Neural progenitor cell (in vitro differentiated cells): ENCODE results near the gene PARP6. TPM values are rescaled to one million over a fixed set of nuclear protein-coding genes. Genes with fewer than 3 reads are reported as not detected.

ENCODE experiments used
- DNase-seq: peaks from one replicate; pipeline ENCODE4 v3.0.0-alpha.2; 2016; ENCODE audit warnings: low spot score
- H2AFZ ChIP-seq: fragments of 200-600 bp; sonication (generic); replicated peaks from 2 replicates; pipeline ENCODE4 v1.6.1; 2016; ENCODE audit warnings: antibody characterized with exemption
- H3F3A ChIP-seq: fragments of 200-600 bp; sonication (generic); 2 replicates; pipeline ENCODE4 v1.6.1; 2016; ENCODE audit warnings: antibody characterized with exemption, low read depth
- H3K27ac ChIP-seq: fragments of 200-600 bp; sonication (generic); 2 replicates; pipeline ENCODE4 v1.5.1; 2016; ENCODE audit warnings: mild to moderate bottlenecking
- H3K27me3 ChIP-seq: fragments of 200-600 bp; sonication (generic); 2 replicates; pipeline ENCODE4 v1.6.1; 2016; ENCODE audit warnings: mild to moderate bottlenecking, moderate library complexity
- H3K36me3 ChIP-seq: fragments of 200-600 bp; sonication (generic); 2 replicates; pipeline ENCODE4 v1.5.1; 2016
- H3K4me1 ChIP-seq: fragments of 200-600 bp; sonication (generic); 2 replicates; pipeline ENCODE4 v1.6.1; 2016; ENCODE audit warnings: mixed run types
- H3K4me2 ChIP-seq: fragments of 200-600 bp; sonication (generic); 2 replicates; pipeline ENCODE4 v1.6.1; 2016
- H3K4me3 ChIP-seq: fragments of 200-600 bp; sonication (generic); 2 replicates; pipeline ENCODE4 v1.5.1; 2016
- H3K79me2 ChIP-seq: fragments of 200-600 bp; sonication (generic); 2 replicates; pipeline ENCODE4 v1.6.1; 2016; ENCODE audit warnings: low read depth
- H3K9ac ChIP-seq: fragments of 200-600 bp; sonication (generic); 2 replicates; pipeline ENCODE4 v1.6.1; 2016
- H3K9me3 ChIP-seq: fragments of 200-600 bp; sonication (generic); 2 replicates; pipeline ENCODE4 v1.5.1; 2016; ENCODE audit warnings: low read depth
- H4K20me1 ChIP-seq: fragments of 200-600 bp; sonication (generic); 2 replicates; pipeline ENCODE4 v1.6.1; 2016; ENCODE audit warnings: low read depth
- H3K27ac Mint-ChIP-seq: 3 replicates; pipeline ENCODE4 v1.8.0; 2021; ENCODE audit warnings: mixed read lengths
- H3K27me3 Mint-ChIP-seq: 2 replicates; pipeline ENCODE4 v1.8.0; 2022; ENCODE audit warnings: low read depth, mild to moderate bottlenecking, inconsistent platforms, moderate library complexity, mixed read lengths; ENCODE audit not compliant: insufficient read depth
- H3K36me3 Mint-ChIP-seq: 3 replicates; pipeline ENCODE4 v1.8.0; 2021; ENCODE audit warnings: mixed read lengths
- H3K4me1 Mint-ChIP-seq: 3 replicates; pipeline ENCODE4 v1.8.0; 2021; ENCODE audit warnings: mixed read lengths
- H3K4me3 Mint-ChIP-seq: 3 replicates; pipeline ENCODE4 v1.8.0; 2021; ENCODE audit warnings: mild to moderate bottlenecking, moderate library complexity, mixed read lengths
- H3K9me3 Mint-ChIP-seq: 3 replicates; pipeline ENCODE4 v1.8.0; 2020; ENCODE audit warnings: mixed read lengths
- EZH2 ChIP-seq: fragments of 200-600 bp; sonication (generic); IDR thresholded peaks from 2 replicates; pipeline ENCODE4 v1.6.1; 2017; ENCODE audit warnings: antibody characterized with exemption, mild to moderate bottlenecking, moderate library complexity
- EZH2phosphoT487 ChIP-seq: fragments of 200-600 bp; sonication (generic); IDR thresholded peaks from 2 replicates; pipeline ENCODE4 v1.6.1; 2017; ENCODE audit warnings: antibody characterized with exemption
- total RNA-seq: library from RNA; depleted of rRNA; stranded (reverse); fragments of >200 nt; gene quantifications from 2 replicates; pipeline ENCODE4 v1.2.3, GENCODE V29; 2015; ENCODE audit warnings: low replicate concordance
- TF ChIP-seq, protein P1 (sequence below): fragments of 200-600 bp; sonication (generic); IDR thresholded peaks from 2 replicates; pipeline ENCODE4 v1.5.1; 2017; ENCODE audit warnings: antibody characterized with exemption, mild to moderate bottlenecking

The PARP6 gene
- total RNA-seq, 1 donor from 2014 or later: 38.6 TPM

DNA sequence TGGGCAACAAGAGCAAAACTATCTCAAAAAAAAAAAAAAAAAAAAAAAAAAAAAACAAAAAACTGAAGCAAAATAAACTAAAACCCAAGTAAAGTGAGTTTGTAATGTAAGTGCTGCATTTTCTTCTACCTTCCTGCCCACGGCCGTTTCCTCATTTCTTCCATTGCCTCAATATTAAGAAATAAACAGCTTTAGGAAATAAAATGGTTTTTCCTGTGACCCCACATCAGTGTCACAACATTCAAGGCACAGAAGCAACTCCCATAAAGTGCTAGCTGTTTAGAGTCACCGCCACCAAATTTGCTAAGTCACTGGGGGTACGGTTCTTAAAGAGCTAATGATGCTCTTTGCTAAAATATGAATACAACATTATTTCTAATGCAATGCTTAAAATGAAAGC, 44.6 kb downstream of the PARP6 start:
- TF ChIP-seq EZH2 (no peak), EZH2phosphoT487 (no peak)
- TF ChIP-seq, protein P1, sequence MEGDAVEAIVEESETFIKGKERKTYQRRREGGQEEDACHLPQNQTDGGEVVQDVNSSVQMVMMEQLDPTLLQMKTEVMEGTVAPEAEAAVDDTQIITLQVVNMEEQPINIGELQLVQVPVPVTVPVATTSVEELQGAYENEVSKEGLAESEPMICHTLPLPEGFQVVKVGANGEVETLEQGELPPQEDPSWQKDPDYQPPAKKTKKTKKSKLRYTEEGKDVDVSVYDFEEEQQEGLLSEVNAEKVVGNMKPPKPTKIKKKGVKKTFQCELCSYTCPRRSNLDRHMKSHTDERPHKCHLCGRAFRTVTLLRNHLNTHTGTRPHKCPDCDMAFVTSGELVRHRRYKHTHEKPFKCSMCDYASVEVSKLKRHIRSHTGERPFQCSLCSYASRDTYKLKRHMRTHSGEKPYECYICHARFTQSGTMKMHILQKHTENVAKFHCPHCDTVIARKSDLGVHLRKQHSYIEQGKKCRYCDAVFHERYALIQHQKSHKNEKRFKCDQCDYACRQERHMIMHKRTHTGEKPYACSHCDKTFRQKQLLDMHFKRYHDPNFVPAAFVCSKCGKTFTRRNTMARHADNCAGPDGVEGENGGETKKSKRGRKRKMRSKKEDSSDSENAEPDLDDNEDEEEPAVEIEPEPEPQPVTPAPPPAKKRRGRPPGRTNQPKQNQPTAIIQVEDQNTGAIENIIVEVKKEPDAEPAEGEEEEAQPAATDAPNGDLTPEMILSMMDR: no peak
- H3K4me3 ChIP-seq: peak overlapping the region; percentile 95
- H3K27me3 ChIP-seq: peaks cover 16% of the 10 kb centered on the region
- peak overlapping the region; percentile 98 for H3K4me2 ChIP-seq
- H3K9me3 Mint-ChIP-seq: no peaks in the 10 kb centered on the region
- H3F3A ChIP-seq: peaks cover 42% of the 10 kb centered on the region
- peaks cover 5% of the 10 kb centered on the region for H3K27me3 Mint-ChIP-seq
- peaks cover 22% of the 10 kb centered on the region for H3K36me3 Mint-ChIP-seq
- H2AFZ ChIP-seq: no peak overlapping the region
- H3K4me1 Mint-ChIP-seq: peaks cover 66% of the 10 kb centered on the region
- H3K4me1 ChIP-seq: peaks cover 42% of the 10 kb centered on the region
- H3K27ac Mint-ChIP-seq: peak overlapping the region; percentile 68
- no peak for DNase-seq
- H3K27ac ChIP-seq: no peak overlapping the region
- peak overlapping the region; percentile 98 for H3K4me3 Mint-ChIP-seq
- H4K20me1 ChIP-seq: peaks cover 80% of the 10 kb centered on the region
- no peaks in the 10 kb centered on the region for H3K36me3 ChIP-seq
- H3K79me2 ChIP-seq: peaks cover 81% of the 10 kb centered on the region
- H3K9me3 ChIP-seq: no peaks in the 10 kb centered on the region
- H3K9ac ChIP-seq: no peak overlapping the region

DNA sequence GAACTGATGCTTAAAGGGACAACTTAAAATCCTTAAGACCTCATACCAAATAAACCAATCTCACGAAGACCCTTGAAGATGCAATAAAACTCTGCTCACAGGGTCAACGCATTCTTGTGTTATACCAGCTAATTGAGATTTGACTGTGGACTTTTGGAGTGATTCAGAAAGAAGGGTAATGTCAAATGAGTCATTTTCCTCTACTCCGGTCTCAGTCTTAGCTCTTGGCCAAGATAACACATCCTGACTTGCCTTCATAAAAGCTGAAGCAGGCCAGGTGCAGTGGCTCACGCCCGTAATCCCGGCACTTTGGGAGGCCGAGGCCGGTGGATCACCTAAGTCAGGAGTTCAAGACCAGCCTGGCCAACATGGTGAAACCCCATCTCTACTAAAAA, 45.2 kb downstream of the PARP6 start:
- no peak for DNase-seq
- peak overlapping the region; percentile 29 for H3K4me3 ChIP-seq
- H3K79me2 ChIP-seq: peaks cover 87% of the 10 kb centered on the region
- no peaks in the 10 kb centered on the region for H3K36me3 ChIP-seq
- H3K27me3 Mint-ChIP-seq: peaks cover 5% of the 10 kb centered on the region
- peak overlapping the region; percentile 68 for H3K4me2 ChIP-seq
- no peaks in the 10 kb centered on the region for H3K9me3 Mint-ChIP-seq
- H2AFZ ChIP-seq: no peak overlapping the region
- H3K36me3 Mint-ChIP-seq: peaks cover 26% of the 10 kb centered on the region
- H3K4me3 Mint-ChIP-seq: peak overlapping the region; percentile 86
- TF ChIP-seq EZH2phosphoT487: no peak
- TF ChIP-seq, protein P1: no peak
- no peak for TF ChIP-seq EZH2
- H3F3A ChIP-seq: peaks cover 36% of the 10 kb centered on the region
- H3K9me3 ChIP-seq: no peaks in the 10 kb centered on the region
- H3K27me3 ChIP-seq: peaks cover 10% of the 10 kb centered on the region
- no peak overlapping the region for H3K27ac Mint-ChIP-seq
- no peak overlapping the region for H3K9ac ChIP-seq
- H4K20me1 ChIP-seq: peaks cover 80% of the 10 kb centered on the region
- no peak overlapping the region for H3K27ac ChIP-seq
- H3K4me1 Mint-ChIP-seq: peaks cover 66% of the 10 kb centered on the region
- H3K4me1 ChIP-seq: peaks cover 37% of the 10 kb centered on the region

DNA sequence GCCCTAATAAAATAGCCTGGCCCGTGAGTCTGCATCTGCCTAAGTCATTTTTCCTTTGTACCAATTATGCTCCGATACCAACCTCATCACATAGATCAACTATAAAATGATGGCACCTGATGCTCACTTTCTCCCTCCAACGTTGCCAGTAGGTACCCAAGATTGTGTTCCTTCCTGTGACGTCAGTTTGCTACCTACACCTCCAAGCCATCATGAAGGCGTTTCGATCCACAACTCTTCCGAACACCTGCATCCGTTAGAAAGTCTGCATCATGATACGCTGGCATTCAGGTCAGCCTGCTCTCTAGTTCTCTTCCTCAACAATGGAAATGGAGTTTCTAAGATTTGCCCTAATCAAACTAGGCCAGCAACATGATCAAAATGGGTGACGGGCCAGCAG, 49.1 kb downstream of the PARP6 start:
- H3K27me3 Mint-ChIP-seq: no peaks in the 10 kb centered on the region
- Histone ChIP-seq H3K4me2 (no peak overlapping the region), H3K4me1 (peaks cover 25% of the 10 kb centered on the region), H3K9me3 (no peaks in the 10 kb centered on the region), H3K9ac (no peak overlapping the region), H3K27me3 (no peaks in the 10 kb centered on the region), H4K20me1 (peaks cover 98% of the 10 kb centered on the region), H3K36me3 (peaks cover 5% of the 10 kb centered on the region), H3F3A (peaks cover 6% of the 10 kb centered on the region), H2AFZ (no peak overlapping the region), H3K79me2 (peaks cover 98% of the 10 kb centered on the region), H3K27ac (no peak overlapping the region), H3K4me3 (no peak overlapping the region)
- H3K36me3 Mint-ChIP-seq: peaks cover 44% of the 10 kb centered on the region
- H3K4me1 Mint-ChIP-seq: peaks cover 66% of the 10 kb centered on the region
- TF ChIP-seq EZH2 (no peak), EZH2phosphoT487 (no peak)
- TF ChIP-seq, protein P1: no peak
- H3K27ac Mint-ChIP-seq: peak overlapping the region; percentile 13
- no peaks in the 10 kb centered on the region for H3K9me3 Mint-ChIP-seq
- no peak for DNase-seq
- peak overlapping the region; percentile 28 for H3K4me3 Mint-ChIP-seq
